HG03280 (cell line): ENCODE data around the gene CCDC183.
"Not testable (repeated sequence)": the region's sequence is repeated elsewhere in the genome, so short reads cannot be mapped to it uniquely, and the experiment has no call there.

Source experiments
- ATAC-seq: cut with Tn5 transposase; IDR thresholded peaks from one replicate; pipeline ENCODE4 v1.9.1; 2021; ENCODE audit warnings: mild to moderate bottlenecking, moderate library complexity; ENCODE audit not compliant: unreplicated experiment

The CCDC183 gene

GRCh38 chr9:136799079-136799853 is 3.1 kb downstream of the CCDC183 start:
- ATAC-seq = no peak

GRCh38 chr9:136799854-136800657 is 3.9 kb downstream of the CCDC183 start:
- peak; percentile 41 for ATAC-seq

GRCh38 chr9:136802321-136802720 is 6.2 kb downstream of the CCDC183 start:
- ATAC-seq = no peak

- not testable (repeated sequence) for ATAC-seq
Measured at GRCh38 chr9:136803009-136803550, 6.9 kb downstream of the CCDC183 start.

- no peak for ATAC-seq
Measured at GRCh38 chr9:136803551-136804508, 7.7 kb downstream of the CCDC183 start.

- ATAC-seq = no peak
Measured at GRCh38 chr9:136804509-136805206, 8.5 kb downstream of the CCDC183 start.

- no peak for ATAC-seq
Measured at GRCh38 chr9:136805207-136805740, 9.1 kb downstream of the CCDC183 start.

GRCh38 chr9:136806067-136806466 is 9.9 kb downstream of the CCDC183 start:
- no peak for ATAC-seq

- no peak for ATAC-seq
Measured at GRCh38 chr9:136806631-136807201, 10.6 kb downstream of the CCDC183 start.

- ATAC-seq = peak; percentile 80
Measured at GRCh38 chr9:136807281-136808074, 11.3 kb downstream of the CCDC183 start, which contains the start of gene RABL6. TSS of gene RABL6 (plus strand) at chr9:136807948. CDS start at chr9:136808197, 249 bp downstream.

- ATAC-seq = peak; percentile 32
Measured at GRCh38 chr9:136808075-136808805, 12.1 kb downstream of the CCDC183 start.

- ATAC-seq = no peak
Measured at GRCh38 chr9:136808806-136809158, 12.6 kb downstream of the CCDC183 start.

- no peak for ATAC-seq
Measured at GRCh38 chr9:136814725-136815421, 18.7 kb downstream of the CCDC183 start.

GRCh38 chr9:136815422-136815782 is 19.3 kb downstream of the CCDC183 start:
- ATAC-seq = no peak

- ATAC-seq = no peak
Measured at GRCh38 chr9:136820971-136821825, 25.1 kb downstream of the CCDC183 start.

- no peak for ATAC-seq
Measured at GRCh38 chr9:136821826-136822544, 25.8 kb downstream of the CCDC183 start.
